ENCODE measurements around the gene ZDHHC4. TPM values are rescaled to one million over a fixed set of nuclear protein-coding genes. Genes with fewer than 3 reads are reported as not detected.

Gene ZDHHC4
- total and polyA plus RNA-seq, 2 of the 13 experiments (the other 11 are each of a cell fraction or from before 2014, with no cell fraction given) = 83.2 to 188 TPM

GRCh38 chr7:6614953-6615722 lies 37.9 kb downstream of the ZDHHC4 start, which contains the start of gene ZNF853 (continued):
- TF ChIP-seq ZNF674 (CRISPR knock-in tag; IDR thresholded peaks at IDR 0.05; ENCODE audit: low read depth) (0 out of 2 replicates have a peak, but pooled peaks have one; percentile 76), SAP130 (CRISPR knock-in tag; IDR thresholded peaks at IDR 0.05; ENCODE audit: low read depth) (peak; percentile 27; the same call in 1 of the 2 replicates), RXRB (CRISPR knock-in tag; IDR thresholded peaks at IDR 0.05; ENCODE audit: borderline replicate concordance) (peak; percentile 51; the same call in 1 of the 2 replicates), PHF20 (CRISPR knock-in tag; IDR thresholded peaks at IDR 0.05) (peak; percentile 45; the same call in 1 of the 2 replicates), ZNF24 (IDR thresholded peaks at IDR 0.05) (no peak), ZBTB7A (CRISPR knock-in tag; IDR thresholded peaks at IDR 0.05) (0 out of 2 replicates have a peak, but pooled peaks have one; percentile 46), DNMT1 (CRISPR knock-in tag; IDR thresholded peaks at IDR 0.05) (peak; percentile 55; the same call in 1 of the 2 replicates), THRA (CRISPR knock-in tag; IDR thresholded peaks at IDR 0.05; ENCODE audit: borderline replicate concordance) (peak; percentile 0; the same call in 1 of the 2 replicates), MYC (CRISPR knock-in tag; IDR thresholded peaks at IDR 0.05; ENCODE audit: borderline replicate concordance) (peak; percentile 41; the same call in 1 of the 2 replicates), CTCF (CRISPR knock-in tag; IDR thresholded peaks at IDR 0.05) (peak; percentile 2; the same call in 1 of the 2 replicates), REL (CRISPR knock-in tag; conservative IDR thresholded peaks at IDR 0.05) (no peak), GABPB1 (CRISPR knock-in tag; IDR thresholded peaks at IDR 0.05) (peak; percentile 43; the same call in 1 of the 2 replicates), ZFP91 (CRISPR knock-in tag; IDR thresholded peaks at IDR 0.05; ENCODE audit: borderline replicate concordance) (0 out of 2 replicates have a peak, but pooled peaks have one; percentile 42), RBFOX2 (IDR thresholded peaks at IDR 0.05; ENCODE audit: low read depth, low read length) (peak; percentile 13), MTA1 (CRISPR knock-in tag; IDR thresholded peaks at IDR 0.05; ENCODE audit: borderline replicate concordance) (peak; percentile 78; the same call in 1 of the 2 replicates), BORCS8-MEF2B (CRISPR knock-in tag; IDR thresholded peaks at IDR 0.05) (peak; percentile 55; the same call in 1 of the 2 replicates), ZSCAN21 (CRISPR knock-in tag; IDR thresholded peaks at IDR 0.05; ENCODE audit: borderline replicate concordance) (0 out of 2 replicates have a peak, but pooled peaks have one; percentile 50), ZNF710 (CRISPR knock-in tag; IDR thresholded peaks at IDR 0.05; ENCODE audit: borderline replicate concordance) (no peak), PATZ1 (CRISPR knock-in tag; IDR thresholded peaks at IDR 0.05) (peak; percentile 77)
